Fibroblast of mammary gland (primary cell): ENCODE measurements around the gene LAMA1.

Experiments used
- DNase-seq: peaks from one replicate; pipeline ENCODE4 v3.0.0-alpha.2; 2010; ENCODE audit warnings: low read depth
- H3K4me3 ChIP-seq: 2 replicates; pipeline ENCODE4 v1.5.1; 2011; ENCODE audit warnings: low read depth, mild to moderate bottlenecking, low read length, moderate library complexity; ENCODE audit not compliant: control insufficient read depth
- CTCF ChIP-seq: conservative IDR thresholded peaks from 2 replicates; pipeline ENCODE4 v1.5.1; 2011; ENCODE audit warnings: low read depth, low read length, inconsistent platforms; ENCODE audit not compliant: control insufficient read depth, insufficient read depth

Gene LAMA1

GRCh38 chr18:6983366-6983765 lies 134.2 kb downstream of the LAMA1 start:
- no peak for DNase-seq
- TF ChIP-seq CTCF = no peak
- H3K4me3 ChIP-seq = no peak overlapping the region

- no peak for TF ChIP-seq CTCF
- no peak overlapping the region for H3K4me3 ChIP-seq
- no peak for DNase-seq
Observed at GRCh38 chr18:6982398-6982797, 135.2 kb downstream of the LAMA1 start.

GRCh38 chr18:6980363-6980762 lies 137.2 kb downstream of the LAMA1 start:
- H3K4me3 ChIP-seq = no peak overlapping the region
- DNase-seq = no peak
- no peak for TF ChIP-seq CTCF

- no peak for DNase-seq
- no peak for TF ChIP-seq CTCF
- no peak overlapping the region for H3K4me3 ChIP-seq
Observed at GRCh38 chr18:6979954-6980353, 137.6 kb downstream of the LAMA1 start.

GRCh38 chr18:6976935-6977334 lies 140.7 kb downstream of the LAMA1 start:
- TF ChIP-seq CTCF = no peak

GRCh38 chr18:6975084-6975483 lies 142.5 kb downstream of the LAMA1 start:
- no peak for TF ChIP-seq CTCF
- no peak overlapping the region for H3K4me3 ChIP-seq
- DNase-seq = no peak

More at GRCh38 chr18:6976935-6977334, 140.7 kb downstream of the LAMA1 start:
- no peak for DNase-seq
- H3K4me3 ChIP-seq = no peak overlapping the region

GRCh38 chr18:6971823-6972478 lies 145.6 kb downstream of the LAMA1 start:
- no peak for TF ChIP-seq CTCF
- H3K4me3 ChIP-seq = no peak overlapping the region
- no peak for DNase-seq
